NOMO-1 treated with DMSO at 0.1 percent for 48 hours (cell line): ENCODE data around the gene PUDP.
A peak's percentile ranks its signal among the peaks of the same experiment; 100 is the strongest.

Source experiments
- DNase-seq: peaks from one replicate; lab custom pipeline; 2025; ENCODE audit not compliant: unreplicated experiment; lab: John Stamatoyannopoulos, UW

The PUDP gene

GRCh38 chrX:7147413-7147977 lies 458 bp downstream of the PUDP start, which contains the start of gene STS:
STS (plus strand) TSS chrX:7147712; CDS start chrX:7253200, 105,488 bp downstream.
- peak; percentile 48 for DNase-seq

- peak; percentile 66 for DNase-seq
These were observed 1.1 kb downstream of the PUDP start for GRCh38 chrX:7146703-7147412.

- DNase-seq: peak; percentile 5
These were observed 1.8 kb downstream of the PUDP start for GRCh38 chrX:7146020-7146702.

- DNase-seq: no peak
These were observed 2.5 kb downstream of the PUDP start for GRCh38 chrX:7145454-7145853.

GRCh38 chrX:7143941-7144525 lies 3.9 kb downstream of the PUDP start:
- peak; percentile 7 for DNase-seq

- DNase-seq: no peak
These were observed 4.9 kb downstream of the PUDP start for GRCh38 chrX:7143076-7143475.

- no peak for DNase-seq
These were observed 8.5 kb downstream of the PUDP start for GRCh38 chrX:7139202-7140081.

GRCh38 chrX:7134981-7135380 lies 13.0 kb downstream of the PUDP start:
- no peak for DNase-seq

GRCh38 chrX:7133050-7133440 lies 14.9 kb downstream of the PUDP start:
- DNase-seq: peak; percentile 23

- DNase-seq: peak; percentile 6
These were observed 15.5 kb downstream of the PUDP start for GRCh38 chrX:7132335-7133049.

- DNase-seq: no peak
These were observed 16.3 kb downstream of the PUDP start for GRCh38 chrX:7131621-7132020.

- no peak for DNase-seq
These were observed 20.9 kb downstream of the PUDP start for GRCh38 chrX:7127056-7127455.

- DNase-seq: no peak
These were observed 27.1 kb downstream of the PUDP start for GRCh38 chrX:7120878-7121219.

- DNase-seq: no peak
These were observed 27.7 kb downstream of the PUDP start for GRCh38 chrX:7119950-7120877.

GRCh38 chrX:7117587-7117986 lies 30.4 kb downstream of the PUDP start:
- no peak for DNase-seq

GRCh38 chrX:7116081-7116480 lies 31.9 kb downstream of the PUDP start:
- DNase-seq: no peak

GRCh38 chrX:7115557-7115956 lies 32.4 kb downstream of the PUDP start:
- DNase-seq: no peak

GRCh38 chrX:7112071-7112470 lies 35.9 kb downstream of the PUDP start:
- DNase-seq: no peak

- no peak for DNase-seq
These were observed 36.4 kb downstream of the PUDP start for GRCh38 chrX:7111518-7111917.
